WERI-Rb-1 (cell line): ENCODE data around the gene ZMYND10.

Source experiments
- DNase-seq: peaks from one replicate; pipeline ENCODE4 v3.0.0-alpha.2; 2020
- H3K27ac ChIP-seq: fragments of 250-450 bp; sonication (Bioruptor Pico); 2 replicates; pipeline ENCODE4 v1.5.1; 2020; ENCODE audit warnings: mild to moderate bottlenecking, moderate library complexity
- H3K27me3 ChIP-seq: fragments of 250-450 bp; sonication (Bioruptor Pico); 2 replicates; pipeline ENCODE4 v1.5.1; 2021; ENCODE audit warnings: mild to moderate bottlenecking, low read depth, moderate library complexity; ENCODE audit not compliant: insufficient read depth, severe bottlenecking
- H3K36me3 ChIP-seq: fragments of 250-450 bp; sonication (Bioruptor Pico); 2 replicates; pipeline ENCODE4 v1.5.1; 2020; ENCODE audit warnings: mild to moderate bottlenecking, moderate library complexity
- H3K4me3 ChIP-seq: 2 replicates; pipeline ENCODE4 v1.5.1; 2011; ENCODE audit warnings: low read depth, mild to moderate bottlenecking, control low read depth, low read length
- H3K9me3 ChIP-seq: fragments of 250-450 bp; sonication (Bioruptor Pico); 2 replicates; pipeline ENCODE4 v1.5.1; 2021; ENCODE audit warnings: mild to moderate bottlenecking, moderate library complexity; ENCODE audit not compliant: severe bottlenecking
- TF ChIP-seq, protein P1 (sequence below): IDR thresholded peaks from 2 replicates; pipeline ENCODE4 v1.5.1; 2011; ENCODE audit warnings: low read depth, mild to moderate bottlenecking, control low read depth, inconsistent platforms, low read length

Gene ZMYND10

DNA sequence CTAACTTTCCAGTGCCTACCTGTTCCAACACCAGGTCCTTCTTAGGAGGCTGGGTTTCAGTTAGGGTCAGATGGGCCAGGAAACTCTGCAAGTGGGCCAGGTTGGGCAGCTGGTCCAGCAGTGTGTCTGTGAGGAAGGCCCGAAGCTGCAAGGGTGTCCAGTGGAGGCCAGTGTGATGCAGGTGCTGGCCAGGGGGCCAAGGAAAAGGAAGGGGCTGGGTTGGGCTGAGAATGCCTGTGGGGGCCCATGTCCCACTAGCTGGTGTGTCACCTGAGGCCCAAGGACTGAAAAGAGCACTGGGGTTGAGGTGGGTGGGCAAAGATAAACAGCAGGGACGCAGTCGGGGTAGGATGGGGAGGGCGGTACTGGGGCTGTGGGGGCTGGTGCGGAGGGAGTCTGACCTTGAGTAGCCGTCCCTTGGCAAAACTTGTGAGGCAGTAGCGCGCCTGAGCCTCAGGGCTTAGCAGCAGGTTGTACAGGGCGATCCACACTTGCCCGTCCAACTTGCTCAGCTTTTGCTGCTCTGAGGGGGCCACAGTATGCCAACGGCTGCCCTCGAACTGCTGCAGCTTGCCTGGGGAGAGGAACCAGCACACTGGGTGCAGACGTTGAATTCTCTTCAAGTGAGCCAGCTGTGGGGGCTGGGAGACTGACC lies 3.4 kb downstream of the ZMYND10 start:
- Histone ChIP-seq H3K9me3 (no peaks in the 10 kb centered on the region), H3K4me3 (no peak overlapping the region), H3K27me3 (no peaks in the 10 kb centered on the region), H3K27ac (no peak overlapping the region), H3K36me3 (peaks cover 4% of the 10 kb centered on the region)
- TF ChIP-seq, protein P1, sequence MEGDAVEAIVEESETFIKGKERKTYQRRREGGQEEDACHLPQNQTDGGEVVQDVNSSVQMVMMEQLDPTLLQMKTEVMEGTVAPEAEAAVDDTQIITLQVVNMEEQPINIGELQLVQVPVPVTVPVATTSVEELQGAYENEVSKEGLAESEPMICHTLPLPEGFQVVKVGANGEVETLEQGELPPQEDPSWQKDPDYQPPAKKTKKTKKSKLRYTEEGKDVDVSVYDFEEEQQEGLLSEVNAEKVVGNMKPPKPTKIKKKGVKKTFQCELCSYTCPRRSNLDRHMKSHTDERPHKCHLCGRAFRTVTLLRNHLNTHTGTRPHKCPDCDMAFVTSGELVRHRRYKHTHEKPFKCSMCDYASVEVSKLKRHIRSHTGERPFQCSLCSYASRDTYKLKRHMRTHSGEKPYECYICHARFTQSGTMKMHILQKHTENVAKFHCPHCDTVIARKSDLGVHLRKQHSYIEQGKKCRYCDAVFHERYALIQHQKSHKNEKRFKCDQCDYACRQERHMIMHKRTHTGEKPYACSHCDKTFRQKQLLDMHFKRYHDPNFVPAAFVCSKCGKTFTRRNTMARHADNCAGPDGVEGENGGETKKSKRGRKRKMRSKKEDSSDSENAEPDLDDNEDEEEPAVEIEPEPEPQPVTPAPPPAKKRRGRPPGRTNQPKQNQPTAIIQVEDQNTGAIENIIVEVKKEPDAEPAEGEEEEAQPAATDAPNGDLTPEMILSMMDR = no peak
- no peak for DNase-seq

DNA sequence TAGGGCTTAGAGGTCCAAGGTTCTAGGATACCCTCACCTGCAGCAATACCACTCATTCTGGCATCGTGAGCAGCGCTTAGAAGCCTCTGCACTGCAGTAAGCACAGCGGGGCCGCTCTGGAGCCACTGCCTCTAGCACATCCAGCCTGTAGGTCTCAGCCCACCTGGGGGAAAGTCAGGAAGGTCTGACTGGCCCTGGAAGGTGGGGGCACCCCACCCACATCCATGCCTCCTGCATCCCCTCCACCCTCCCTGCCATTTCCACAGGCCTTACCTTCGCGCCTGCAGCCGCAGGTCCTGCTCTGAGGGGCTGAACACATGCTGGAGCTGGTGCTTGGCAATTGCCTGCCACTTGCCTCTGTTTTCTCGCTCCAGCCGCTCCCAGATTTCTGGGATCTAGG lies 4.0 kb downstream of the ZMYND10 start:
- Histone ChIP-seq H3K27me3 (no peaks in the 10 kb centered on the region), H3K4me3 (no peak overlapping the region), H3K27ac (no peak overlapping the region), H3K36me3 (peaks cover 5% of the 10 kb centered on the region), H3K9me3 (no peaks in the 10 kb centered on the region)
- TF ChIP-seq, protein P1 = no peak
- no peak for DNase-seq

DNA sequence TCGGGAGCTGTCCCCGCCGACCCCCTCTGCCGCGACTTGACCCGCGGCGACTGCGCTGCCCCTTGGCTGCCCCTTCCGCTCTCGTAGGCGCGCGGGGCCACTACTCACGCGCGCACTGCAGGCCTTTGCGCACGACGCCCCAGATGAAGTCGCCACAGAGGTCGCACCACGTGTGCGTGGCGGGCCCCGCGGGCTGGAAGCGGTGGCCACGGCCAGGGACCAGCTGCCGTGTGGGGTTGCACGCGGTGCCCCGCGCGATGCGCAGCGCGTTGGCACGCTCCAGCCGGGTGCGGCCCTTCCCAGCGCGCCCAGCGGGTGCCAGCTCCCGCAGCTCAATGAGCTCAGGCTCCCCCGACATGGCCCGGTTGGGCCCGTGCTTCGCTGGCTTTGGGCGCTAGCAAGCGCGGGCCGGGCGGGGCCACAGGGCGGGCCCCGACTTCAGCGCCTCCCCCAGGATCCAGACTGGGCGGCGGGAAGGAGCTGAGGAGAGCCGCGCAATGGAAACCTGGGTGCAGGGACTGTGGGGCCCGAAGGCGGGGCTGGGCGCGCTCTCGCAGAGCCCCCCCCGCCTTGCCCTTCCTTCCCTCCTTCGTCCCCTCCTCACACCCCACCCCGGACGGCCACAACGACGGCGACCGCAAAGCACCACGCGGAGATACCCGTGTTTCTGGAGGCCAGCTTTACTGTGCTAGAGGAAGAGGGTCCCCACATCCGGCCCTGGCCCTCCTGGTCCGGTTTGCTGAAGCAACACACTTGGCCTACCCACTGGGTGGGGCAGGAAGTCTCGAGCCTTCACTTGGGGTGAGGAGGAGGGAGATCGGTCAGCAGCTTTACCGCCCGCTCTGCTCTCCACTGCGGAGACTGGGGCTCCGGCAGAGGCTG lies 4.8 kb downstream of the ZMYND10 start, which contains the start of gene RASSF1:
RASSF1 (minus strand) TSS at position 389 of the 882 bp plus-strand sequence; CDS start at position 358, 31 bp downstream.
- no peak for DNase-seq
- Histone ChIP-seq H3K4me3 (no peak within 1 kb of the TSS), H3K27me3 (no peaks in the 10 kb centered on the region), H3K9me3 (no peaks in the 10 kb centered on the region), H3K36me3 (peaks cover 8% of the 10 kb centered on the region), H3K27ac (no peak within 1 kb of the TSS)
- TF ChIP-seq, protein P1 = no peak

DNA sequence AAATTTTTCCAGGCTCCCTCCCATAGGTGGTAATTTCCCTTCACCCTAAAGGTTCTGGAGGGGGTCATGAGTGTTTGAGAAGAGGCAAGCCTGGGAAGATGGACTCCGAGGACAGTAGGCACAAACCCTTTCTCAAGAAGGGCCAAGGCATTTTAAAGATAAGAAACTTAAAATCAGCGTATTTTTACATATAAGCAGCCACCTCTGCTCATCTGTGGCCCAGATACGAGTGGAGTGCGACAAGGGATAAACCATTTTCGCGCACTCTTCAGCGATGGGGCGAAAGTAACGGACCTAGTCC lies 5.4 kb downstream of the ZMYND10 start:
- H3K36me3 ChIP-seq = peaks cover 13% of the 10 kb centered on the region
- H3K4me3 ChIP-seq = no peak overlapping the region
- H3K27me3 ChIP-seq = no peaks in the 10 kb centered on the region
- no peak for DNase-seq
- TF ChIP-seq, protein P1 = no peak
- H3K27ac ChIP-seq = no peak overlapping the region
- no peaks in the 10 kb centered on the region for H3K9me3 ChIP-seq

DNA sequence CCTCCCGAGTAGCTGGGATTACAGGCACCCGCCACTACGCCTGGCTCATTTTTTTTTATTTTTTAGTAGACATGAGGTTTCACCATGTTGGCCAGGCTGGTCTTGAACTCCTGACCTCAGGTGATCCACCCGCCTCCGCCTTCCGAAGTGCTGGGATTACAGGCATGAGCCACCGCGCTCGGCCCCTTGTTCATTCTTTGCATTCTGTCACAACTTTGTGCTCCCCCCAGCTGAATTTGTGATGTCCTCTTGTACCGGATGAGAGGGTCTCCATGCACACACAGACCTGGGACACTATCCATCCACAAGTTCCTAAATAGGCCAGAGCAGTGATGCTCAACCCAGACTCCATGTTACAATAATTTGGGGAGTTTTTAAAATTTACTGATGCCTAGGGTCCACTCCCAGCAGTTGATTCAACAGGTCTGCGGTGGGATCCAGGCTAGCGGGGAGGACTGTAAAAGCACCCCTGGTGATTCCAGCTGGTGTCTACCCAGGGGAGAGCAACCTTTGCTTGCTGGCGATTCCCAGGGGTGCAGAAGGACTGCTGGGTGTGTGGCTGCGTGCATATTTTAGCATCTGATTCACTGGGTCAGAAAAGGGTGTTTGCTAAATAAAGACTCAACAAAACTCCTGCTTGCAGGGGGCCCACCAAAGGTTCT lies 5.9 kb downstream of the ZMYND10 start:
- TF ChIP-seq, protein P1 = no peak
- no peak for DNase-seq
- H3K9me3 ChIP-seq = no peaks in the 10 kb centered on the region
- no peak overlapping the region for H3K27ac ChIP-seq
- H3K27me3 ChIP-seq = no peaks in the 10 kb centered on the region
- H3K4me3 ChIP-seq = no peak overlapping the region
- peaks cover 17% of the 10 kb centered on the region for H3K36me3 ChIP-seq
